Measurements from ENCODE around the gene ECHDC3. TPM values are rescaled to one million over a fixed set of nuclear protein-coding genes. Genes with fewer than 3 reads are reported as not detected.
"Not testable (repeated sequence)": the region's sequence is repeated elsewhere in the genome, so short reads cannot be mapped to it uniquely, and the experiment has no call there.

Gene ECHDC3
- total RNA-seq, 4 donors from 2014 or later = 44.5 to 139 (median 89.4) TPM

DNA sequence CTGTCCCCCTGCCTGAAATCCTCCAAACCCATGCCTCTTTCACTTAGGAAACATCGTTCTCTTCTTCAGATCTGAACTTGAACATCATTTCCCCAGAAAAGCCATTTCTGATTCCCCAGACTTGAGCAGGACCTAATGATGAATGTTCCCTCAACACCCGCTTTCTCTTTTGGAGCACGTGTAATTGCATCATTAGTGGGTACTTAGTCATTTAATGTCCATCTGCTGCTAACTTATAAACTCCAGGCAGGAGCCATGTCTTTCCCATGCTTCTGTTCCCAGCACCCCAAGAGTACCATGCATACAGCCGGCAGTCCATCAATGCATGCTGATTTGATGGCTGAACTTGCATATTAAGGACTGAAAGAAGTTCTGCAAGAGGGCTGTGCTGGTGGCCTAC, 36.5 kb upstream of the ECHDC3 start:
- intact Hi-C loops (cut with DNase I; ENCODE audit: low total_unique reads) = no loop called here
- DNase-seq (ENCODE audit: low spot score in 2 of 2) = no peak
- H3K4me3 ChIP-seq (ENCODE audit: low read depth, poor library complexity, severe bottlenecking) = no peak overlapping the region
- WGBS, 2 donors = 88 to 89% methylated on average over 4 of the region's 4 CpGs
- TF ChIP-seq, protein P1, sequence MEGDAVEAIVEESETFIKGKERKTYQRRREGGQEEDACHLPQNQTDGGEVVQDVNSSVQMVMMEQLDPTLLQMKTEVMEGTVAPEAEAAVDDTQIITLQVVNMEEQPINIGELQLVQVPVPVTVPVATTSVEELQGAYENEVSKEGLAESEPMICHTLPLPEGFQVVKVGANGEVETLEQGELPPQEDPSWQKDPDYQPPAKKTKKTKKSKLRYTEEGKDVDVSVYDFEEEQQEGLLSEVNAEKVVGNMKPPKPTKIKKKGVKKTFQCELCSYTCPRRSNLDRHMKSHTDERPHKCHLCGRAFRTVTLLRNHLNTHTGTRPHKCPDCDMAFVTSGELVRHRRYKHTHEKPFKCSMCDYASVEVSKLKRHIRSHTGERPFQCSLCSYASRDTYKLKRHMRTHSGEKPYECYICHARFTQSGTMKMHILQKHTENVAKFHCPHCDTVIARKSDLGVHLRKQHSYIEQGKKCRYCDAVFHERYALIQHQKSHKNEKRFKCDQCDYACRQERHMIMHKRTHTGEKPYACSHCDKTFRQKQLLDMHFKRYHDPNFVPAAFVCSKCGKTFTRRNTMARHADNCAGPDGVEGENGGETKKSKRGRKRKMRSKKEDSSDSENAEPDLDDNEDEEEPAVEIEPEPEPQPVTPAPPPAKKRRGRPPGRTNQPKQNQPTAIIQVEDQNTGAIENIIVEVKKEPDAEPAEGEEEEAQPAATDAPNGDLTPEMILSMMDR (IDR thresholded peaks at IDR 0.05) = no peak
- no peak for TF ChIP-seq POLR2A (IDR thresholded peaks at IDR 0.05)

DNA sequence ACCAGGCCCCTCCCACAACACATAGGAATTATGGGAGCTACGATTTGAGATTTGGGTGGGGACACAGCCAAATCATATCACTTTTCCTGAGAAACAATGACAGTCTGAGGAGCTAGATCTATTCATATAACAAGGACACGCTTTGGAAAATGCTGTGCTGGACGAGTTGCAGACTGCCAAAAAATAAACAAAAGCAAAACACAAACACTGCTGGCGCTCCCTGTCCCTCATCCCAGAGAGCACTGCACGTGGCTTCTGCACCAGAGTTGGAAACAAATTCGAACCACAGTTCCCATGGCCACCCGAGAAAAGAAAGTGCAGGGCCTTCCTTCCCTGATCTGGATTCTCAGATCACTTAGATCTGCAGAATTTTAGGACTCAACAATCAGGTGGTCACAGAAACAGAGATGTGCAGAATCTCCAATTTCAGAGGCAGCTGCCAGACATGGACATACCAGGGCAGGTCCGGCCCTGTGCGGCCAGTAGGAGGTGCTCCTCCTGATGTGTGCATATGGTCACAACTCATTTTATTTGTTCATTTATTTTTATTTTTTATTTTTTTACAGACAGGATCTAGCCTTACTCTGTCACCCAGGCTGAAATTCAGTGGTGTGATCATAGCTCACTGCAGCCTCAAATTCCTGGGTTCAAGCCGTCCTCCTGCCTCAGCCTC, 35.2 kb upstream of the ECHDC3 start:
- DNase-seq (ENCODE audit: low spot score in 2 of 2) = no peak
- intact Hi-C loops (cut with DNase I; ENCODE audit: low total_unique reads) = no loop called here
- WGBS, 2 donors = 69 to 76% methylated on average over 10 of the region's 10 CpGs
- TF ChIP-seq, protein P1 (IDR thresholded peaks at IDR 0.05) = no peak
- no peak for TF ChIP-seq POLR2A (IDR thresholded peaks at IDR 0.05)
- no peak overlapping the region for H3K4me3 ChIP-seq (ENCODE audit: low read depth, poor library complexity, severe bottlenecking)

DNA sequence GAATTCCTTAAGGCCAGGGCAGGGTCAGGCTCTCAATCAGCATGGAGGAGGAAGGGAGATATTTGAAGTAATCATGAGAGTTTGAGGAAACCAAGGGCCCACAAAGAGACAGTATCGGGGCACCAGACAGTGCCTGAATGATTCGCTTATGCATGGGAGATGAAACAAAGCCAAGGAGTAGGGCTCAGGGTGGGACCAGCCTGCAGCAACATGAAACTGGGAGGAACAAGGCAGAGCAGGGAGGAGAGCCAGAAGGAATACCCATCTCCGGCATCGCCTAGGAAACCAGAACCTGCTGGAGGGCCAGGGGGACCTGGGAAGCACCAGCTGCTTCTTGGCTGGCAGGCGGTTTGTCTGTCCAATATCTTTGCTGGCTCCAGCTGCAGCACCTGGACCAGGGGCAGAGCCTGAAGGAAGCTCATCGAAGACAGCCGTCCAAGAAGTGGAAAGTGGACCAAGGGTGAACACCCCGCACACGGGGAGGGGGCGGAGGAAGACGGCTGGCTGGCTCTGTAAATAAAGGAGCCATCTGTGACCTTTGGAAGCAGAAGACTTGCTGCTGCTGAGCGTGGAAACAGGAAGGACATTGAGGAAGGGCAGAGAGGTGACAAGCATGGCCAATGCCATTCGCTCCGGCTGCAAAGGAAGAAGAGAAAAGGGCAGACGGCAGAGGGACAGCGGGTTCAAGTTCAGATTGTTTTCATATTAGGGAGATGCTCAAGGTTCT, 34.4 kb upstream of the ECHDC3 start:
- intact Hi-C loops (cut with DNase I; ENCODE audit: low total_unique reads) = no loop called here
- no peak for DNase-seq (ENCODE audit: low spot score in 2 of 2)
- 55% methylated on average over 16 of the region's 16 CpGs for WGBS, 2 donors
- no peak overlapping the region for H3K4me3 ChIP-seq (ENCODE audit: low read depth, poor library complexity, severe bottlenecking)
- TF ChIP-seq, protein P1 (IDR thresholded peaks at IDR 0.05) = no peak
- no peak for TF ChIP-seq POLR2A (IDR thresholded peaks at IDR 0.05)

DNA sequence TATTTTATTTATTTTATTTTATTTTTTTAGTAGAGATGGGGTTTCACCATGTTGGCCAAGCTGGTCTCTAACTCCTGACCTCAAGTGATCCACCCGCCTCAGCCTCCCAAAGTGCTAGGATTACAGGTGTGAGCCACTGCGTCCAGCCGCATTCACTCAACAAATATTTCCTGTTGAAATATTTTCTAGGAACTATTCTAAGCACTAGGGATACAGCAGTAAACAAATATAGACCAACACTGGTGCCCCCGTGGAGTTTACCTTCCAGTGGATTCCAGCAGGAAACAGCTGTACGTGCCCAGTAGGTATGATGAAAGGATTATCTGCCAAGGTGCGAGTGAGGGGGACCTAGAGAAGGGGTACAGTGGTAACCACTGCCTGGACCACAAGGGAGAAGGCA, 33.4 kb upstream of the ECHDC3 start:
- intact Hi-C loops (cut with DNase I; ENCODE audit: low total_unique reads); DNase-seq (ENCODE audit: low spot score in 2 of 2); H3K4me3 ChIP-seq (ENCODE audit: low read depth, poor library complexity, severe bottlenecking): not testable (repeated sequence)
- WGBS, 2 donors = 85 to 94% methylated on average over 6 of the region's 6 CpGs

DNA sequence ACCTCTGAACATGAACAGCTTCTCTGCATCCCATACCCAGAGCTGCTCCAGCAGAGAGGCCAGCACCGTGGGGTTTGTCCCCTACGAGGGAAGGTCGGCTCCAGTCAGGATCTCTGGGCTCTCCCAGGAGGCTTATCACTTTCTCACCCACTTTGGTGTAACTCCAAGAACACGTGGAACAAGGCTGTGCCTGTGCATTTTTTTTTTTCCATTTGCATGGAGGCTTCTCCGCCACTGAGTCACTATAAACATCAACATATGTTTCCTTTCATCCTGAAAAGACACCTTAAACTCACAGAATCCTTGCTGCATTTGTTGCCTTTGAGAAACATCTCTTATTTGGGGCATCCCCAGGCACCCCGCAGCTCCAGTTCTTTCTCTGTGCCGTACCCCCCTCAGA, 29.4 kb upstream of the ECHDC3 start:
- DNase-seq (ENCODE audit: low spot score in 2 of 2) = no peak
- H3K4me3 ChIP-seq (ENCODE audit: low read depth, poor library complexity, severe bottlenecking) = no peak overlapping the region
- TF ChIP-seq, protein P1 (IDR thresholded peaks at IDR 0.05) = no peak
- TF ChIP-seq POLR2A (IDR thresholded peaks at IDR 0.05) = no peak
- intact Hi-C loops (cut with DNase I; ENCODE audit: low total_unique reads) = no loop called here
- WGBS, 2 donors = 56 to 71% methylated on average over 7 of the region's 7 CpGs

DNA sequence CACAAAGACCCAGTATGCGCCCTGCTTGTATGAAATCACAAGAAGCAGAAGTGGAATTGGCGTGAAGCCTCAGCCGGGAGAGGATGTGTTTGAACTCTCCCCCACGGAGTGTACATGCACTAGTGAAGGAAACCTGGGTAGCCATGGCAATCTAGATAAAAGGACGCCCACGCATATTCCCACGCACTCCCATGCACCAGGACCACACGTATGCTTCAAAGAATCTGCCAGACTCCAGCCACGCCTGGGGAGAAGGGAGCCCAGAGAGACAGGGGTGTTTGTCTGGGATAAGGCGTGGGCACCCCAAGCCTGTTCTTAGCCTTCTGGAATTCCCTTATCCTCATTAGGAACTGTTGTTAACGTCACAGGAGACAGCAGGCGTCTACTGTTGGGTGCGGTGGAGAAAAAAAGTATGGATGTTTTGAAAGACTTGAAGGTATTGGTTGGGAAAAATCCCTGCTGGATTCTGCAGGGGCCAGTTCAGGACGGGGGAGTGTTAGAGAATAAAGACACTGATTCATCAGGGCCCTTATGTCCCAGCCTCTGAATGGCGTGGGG, 28.9 kb upstream of the ECHDC3 start:
- WGBS, 2 donors = 53 to 56% methylated on average over 15 of the region's 15 CpGs
- TF ChIP-seq, protein P1 (IDR thresholded peaks at IDR 0.05) = no peak
- no peak for TF ChIP-seq POLR2A (IDR thresholded peaks at IDR 0.05)
- H3K4me3 ChIP-seq (ENCODE audit: low read depth, poor library complexity, severe bottlenecking) = no peak overlapping the region
- intact Hi-C loops (cut with DNase I; ENCODE audit: low total_unique reads) = no loop called here
- no peak for DNase-seq (ENCODE audit: low spot score in 2 of 2)

Measured in lower leg skin (tissue), 4 donors.